Thymus (tissue), 11 donors: ENCODE results near the gene PLAAT3. TPM values are rescaled to one million over a fixed set of nuclear protein-coding genes. Genes with fewer than 3 reads are reported as not detected.
"Not testable (repeated sequence)": the region's sequence is repeated elsewhere in the genome, so short reads cannot be mapped to it uniquely, and the experiment has no call there.

Source experiments
- DNase-seq, 9 donors: peaks; one replicate each; pipeline ENCODE4 v3.0.0-alpha.2; 2013; ENCODE audit warnings: low spot score in 9 of 9, low read depth in 6 of 9, missing footprints in 1 of 9
- H3K27ac ChIP-seq, 2 donors: one replicate each; pipeline ENCODE4 v1.5.1; 2013; ENCODE audit warnings: control low read depth in 1 of 2, low read depth in 1 of 2, low read length in 1 of 2, mild to moderate bottlenecking in 1 of 2, moderate library complexity in 1 of 2
- H3K27me3 ChIP-seq, 2 donors: one replicate each; pipeline ENCODE4 v1.5.1; 2013; ENCODE audit warnings: low read length in 1 of 2; ENCODE audit not compliant: control insufficient read depth in 2 of 2, insufficient read depth in 1 of 2
- H3K36me3 ChIP-seq, 2 donors: one replicate each; pipeline ENCODE4 v1.5.1; 2013; ENCODE audit warnings: low read length in 1 of 2, mild to moderate bottlenecking in 1 of 2, moderate library complexity in 1 of 2; ENCODE audit not compliant: control insufficient read depth in 2 of 2, insufficient read depth in 2 of 2
- H3K4me1 ChIP-seq, 2 donors: one replicate each; pipeline ENCODE4 v1.5.1; 2013; ENCODE audit warnings: low read length in 2 of 2; ENCODE audit not compliant: control insufficient read depth in 2 of 2, insufficient read depth in 2 of 2
- H3K4me3 ChIP-seq, 2 donors: one replicate each; pipeline ENCODE4 v1.5.1; 2013; ENCODE audit warnings: low read length in 2 of 2, control low read depth in 1 of 2, mild to moderate bottlenecking in 1 of 2
- H3K9me3 ChIP-seq, 2 donors: one replicate each; pipeline ENCODE4 v1.5.1; 2013; ENCODE audit warnings: low read length in 1 of 2, mild to moderate bottlenecking in 1 of 2; ENCODE audit not compliant: control insufficient read depth in 2 of 2, insufficient read depth in 1 of 2
- WGBS: extraction: QIAGEN DNeasy Blood & Tissue Kit; methylation state at CpG from one replicate; pipeline ENCODE4 v1.1.7; 2013; 5-methylcytosine and 5-hydroxymethylcytosine counted together
- polyA plus RNA-seq: library from polyadenylated mRNA; stranded (reverse); fragments of 200-250 nt; gene quantifications from one replicate; pipeline ENCODE4 v1.2.3, GENCODE V29; 2013
- total RNA-seq: library from RNA; stranded (reverse); fragments of 120-200 nt; gene quantifications from one replicate; pipeline ENCODE4 v1.2.4, GENCODE V29; 2013
- donor health status: healthy.

The PLAAT3 gene
- total and polyA plus RNA-seq, 2 donors = 2.1 to 21.8 TPM

DNA sequence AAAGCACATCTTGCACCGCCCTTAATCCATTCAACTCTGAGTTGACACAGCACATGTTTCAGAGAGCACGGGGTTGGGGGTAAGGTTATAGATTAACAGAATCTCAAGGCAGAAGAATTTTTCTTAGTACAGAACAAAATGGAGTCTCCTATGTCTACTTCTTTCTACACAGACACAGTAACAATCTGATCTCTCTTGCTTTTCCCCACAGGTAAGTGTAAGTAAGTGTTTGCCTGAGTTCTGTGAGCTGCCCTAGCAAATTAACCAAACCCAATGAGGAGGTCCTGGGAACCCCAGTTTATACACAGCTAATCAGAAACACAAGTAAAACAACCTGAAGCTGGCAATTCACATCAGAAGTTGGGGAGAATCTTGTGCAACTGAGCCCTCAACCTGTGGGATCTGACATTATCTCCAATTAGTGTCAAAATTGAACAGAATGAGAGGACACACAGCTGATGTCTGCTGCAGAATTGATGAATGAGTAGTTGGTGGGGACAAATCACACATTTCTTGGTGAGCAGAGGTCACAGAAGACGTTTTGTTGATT lies 85.4 kb downstream of the PLAAT3 start:
- 92% methylated on average over 1 of the region's 3 CpGs for WGBS
- H3K9me3 ChIP-seq, H3K27me3 ChIP-seq, H3K27ac ChIP-seq, DNase-seq, H3K4me1 ChIP-seq, H3K4me3 ChIP-seq, H3K36me3 ChIP-seq: not testable (repeated sequence)

DNA sequence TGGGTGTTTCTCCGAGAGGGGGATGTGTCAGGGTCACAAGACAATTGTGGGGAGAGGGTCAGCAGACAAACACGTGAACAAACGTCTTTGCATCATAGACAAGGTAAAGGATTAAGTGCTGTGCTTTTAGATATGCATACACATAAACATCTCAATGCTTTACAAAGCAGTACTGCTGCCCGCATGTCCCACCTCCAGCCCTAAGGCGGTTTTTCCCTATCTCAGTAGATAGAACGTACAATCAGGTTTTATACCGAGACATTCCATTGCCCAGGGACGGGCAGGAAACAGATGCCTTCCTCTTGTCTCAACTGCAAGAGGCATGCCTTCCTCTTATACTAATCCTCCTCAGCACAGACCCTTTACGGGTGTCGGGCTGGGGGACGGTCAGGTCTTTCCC lies 86.1 kb downstream of the PLAAT3 start:
- DNase-seq, H3K27me3 ChIP-seq, H3K36me3 ChIP-seq, H3K27ac ChIP-seq, H3K4me1 ChIP-seq, H3K9me3 ChIP-seq, H3K4me3 ChIP-seq: not testable (repeated sequence)
- WGBS = 22% methylated on average over 7 of the region's 11 CpGs

DNA sequence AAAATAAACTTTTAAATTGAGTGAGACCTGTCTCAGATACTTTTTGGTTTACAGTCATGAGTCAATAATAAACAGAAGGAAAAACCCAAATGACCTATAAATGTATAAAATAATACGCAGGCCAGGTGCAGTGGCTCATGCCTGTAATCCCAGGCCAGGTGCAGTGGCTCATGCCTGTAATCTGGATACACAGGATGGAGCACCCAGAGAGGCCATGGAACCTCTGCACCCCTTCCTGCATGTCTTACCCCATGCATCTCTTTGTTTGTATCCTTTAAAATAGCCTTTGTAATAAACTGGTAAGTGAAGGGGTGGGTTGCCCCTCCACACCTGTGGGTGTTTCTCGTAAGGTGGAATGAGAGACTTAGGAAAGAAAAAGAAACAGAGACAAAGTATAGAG lies 86.6 kb downstream of the PLAAT3 start:
- 82% methylated on average over 2 of the region's 2 CpGs for WGBS
- H3K27me3 ChIP-seq = no peaks in the 10 kb centered on the region
- H3K27ac ChIP-seq = no peak overlapping the region
- no peak for DNase-seq
- no peak overlapping the region for H3K4me3 ChIP-seq
- no peaks in the 10 kb centered on the region for H3K36me3 ChIP-seq
- H3K9me3 ChIP-seq = no peaks in the 10 kb centered on the region
- H3K4me1 ChIP-seq = peaks cover 3 to 6% of the 10 kb centered on the region in 2 donors

Other genes starting within 250 kb of the PLAAT3 start
- not detected for gene SLC22A9, start 244.6 kb downstream of the PLAAT3 start, total RNA-seq
- 0.02 TPM for gene SLC22A9, start 244.6 kb downstream of the PLAAT3 start, polyA plus RNA-seq
- gene PLAAT5, start 123.3 kb downstream of the PLAAT3 start, total RNA-seq = 0.19 TPM
- gene PLAAT5, start 123.3 kb downstream of the PLAAT3 start, polyA plus RNA-seq = 0.11 TPM
- 0.71 TPM for gene LGALS12, start 108.3 kb downstream of the PLAAT3 start, total RNA-seq
- 0.21 TPM for gene LGALS12, start 108.3 kb downstream of the PLAAT3 start, polyA plus RNA-seq
- 68.3 TPM for gene PLAAT4, start 77.6 kb downstream of the PLAAT3 start, total RNA-seq
- 109 TPM for gene PLAAT4, start 77.6 kb downstream of the PLAAT3 start, polyA plus RNA-seq
- gene PLAAT2, start 51.1 kb downstream of the PLAAT3 start, total RNA-seq = 0.19 TPM
- gene PLAAT2, start 51.1 kb downstream of the PLAAT3 start, polyA plus RNA-seq = 1.8 TPM
- 17.8 TPM for gene ATL3, start 56.9 kb upstream of the PLAAT3 start, total RNA-seq
- gene ATL3, start 56.9 kb upstream of the PLAAT3 start, polyA plus RNA-seq = 18.9 TPM
- gene RTN3, start 67.1 kb upstream of the PLAAT3 start, total RNA-seq = 26.0 TPM
- 57.7 TPM for gene RTN3, start 67.1 kb upstream of the PLAAT3 start, polyA plus RNA-seq
- gene ZFTA, start 154.3 kb upstream of the PLAAT3 start, total RNA-seq = 15.7 TPM
- 10.3 TPM for gene ZFTA, start 154.3 kb upstream of the PLAAT3 start, polyA plus RNA-seq
- 17.5 TPM for gene SPINDOC, start 199.0 kb upstream of the PLAAT3 start, total RNA-seq
- 11.7 TPM for gene SPINDOC, start 199.0 kb upstream of the PLAAT3 start, polyA plus RNA-seq
- gene MARK2, start 224.7 kb upstream of the PLAAT3 start, total RNA-seq = 12.7 TPM
- gene MARK2, start 224.7 kb upstream of the PLAAT3 start, polyA plus RNA-seq = 17.5 TPM